Erythroblast (primary cell): ENCODE results near the gene LRRC47.

Source experiments
- GATA1 ChIP-seq: IDR thresholded peaks from 2 replicates; pipeline ENCODE4 v1.6.1; 2011; ENCODE audit warnings: low read depth, mild to moderate bottlenecking, control low read depth, low read length, moderate library complexity
- POLR2A ChIP-seq: IDR thresholded peaks from 2 replicates; pipeline ENCODE4 v1.6.1; 2011; ENCODE audit warnings: mild to moderate bottlenecking, low read length

DNA sequence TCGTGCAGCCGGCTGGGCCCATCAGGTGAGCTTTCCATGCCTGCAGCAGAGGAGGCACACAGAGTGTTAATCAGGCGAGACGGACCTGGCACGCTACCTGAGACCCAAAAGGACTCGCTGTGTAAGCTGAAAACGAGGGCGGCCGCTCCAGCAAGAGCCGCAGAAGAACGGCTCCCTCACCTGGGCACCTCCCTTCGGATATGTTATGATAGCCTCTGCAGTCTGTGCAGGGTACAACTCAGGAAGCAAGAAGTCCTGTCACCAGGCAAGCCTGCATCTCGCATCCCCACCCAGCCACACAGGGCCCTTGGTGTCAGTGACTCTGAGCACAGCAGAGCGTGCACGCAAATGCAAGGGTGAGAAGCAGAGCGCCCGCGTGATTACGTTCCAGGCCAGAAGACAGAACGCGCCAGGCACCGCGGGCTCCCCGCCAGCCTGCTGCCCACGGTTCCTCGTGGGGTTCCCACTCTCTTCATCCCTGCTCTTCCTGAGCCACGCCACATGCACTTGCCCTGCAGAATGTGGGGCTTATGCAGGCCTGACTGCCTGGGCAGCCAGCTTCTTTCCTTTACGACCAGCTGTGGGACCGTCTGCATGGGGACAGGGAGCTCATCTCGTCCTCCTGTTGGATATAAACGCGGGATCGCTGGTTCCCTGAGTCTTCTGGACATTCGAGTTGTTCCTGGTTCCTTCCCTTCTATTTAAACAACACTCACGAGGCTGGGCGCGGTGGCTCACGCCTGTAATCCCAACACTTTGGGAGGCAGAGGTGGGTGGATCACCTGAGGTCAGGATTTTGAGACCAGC is 20.2 kb upstream of the LRRC47 start:
- TF ChIP-seq POLR2A (no peak), GATA1 (no peak)
